HepG2 (cell line): ENCODE measurements around the gene IL15. TPM values are rescaled to one million over a fixed set of nuclear protein-coding genes. Genes with fewer than 3 reads are reported as not detected.

Experiments used
- ATAC-seq: fragments of 200-7000 bp; cut with Tn5 transposase; 3 replicates; pipeline ENCODE4 v1.9.1; 2020; ENCODE audit warnings: mild to moderate bottlenecking, moderate library complexity
- BruUV-seq: library from RNA; stranded (reverse); fragments of 400-500 nt; replicated peaks from 2 replicates; lab custom pipeline; 2021; lab: Mats Ljungman, UMichigan
- CTCF ChIA-PET: fragments of 300-600 bp; formaldehyde crosslinking; extraction: SDS; loops from one replicate; lab custom pipeline; 2021; ENCODE audit warnings: low total read pairs, inconsistent platforms, low intra/inter-chr PET ratio; lab: Yijun Ruan, JAX
- POLR2A ChIA-PET: fragments of 350-600 bp; sonication (Branson Sonifier 250); formaldehyde crosslinking; loops from one replicate; lab custom pipeline; 2020; ENCODE audit warnings: antibody characterized with exemption, inconsistent platforms; lab: Yijun Ruan, JAX
- DNase-seq: peaks from one replicate; pipeline ENCODE4 v3.0.0-alpha.2; 2015; ENCODE audit warnings: low spot score
- FAIRE-seq: peaks from 3 replicates; lab custom pipeline; 2011; peaks lifted over from hg19 to GRCh38; lab: Jason Lieb, UNC
- H2AFZ ChIP-seq: one replicate; pipeline ENCODE4 v1.6.1; 2011; ENCODE audit warnings: low read length, inconsistent platforms
- H3K27ac ChIP-seq: fragments of 300-600 bp; 3 replicates; pipeline ENCODE4 v1.8.0; 2011; ENCODE audit warnings: mixed run types, mild to moderate bottlenecking, mixed read lengths, low read length, inconsistent platforms; ENCODE audit not compliant: insufficient read depth; ENCODE audit errors: extremely low read length
- H3K27me3 ChIP-seq, 2 experiments: fragments of 200-600 bp in 1 of 2; 2 replicates in 1 of 2; 3 replicates in 1 of 2; pipeline versions ENCODE4 v1.6.0 to v1.8.0; 2011; ENCODE audit warnings: low read length in 2 of 2, mild to moderate bottlenecking in 2 of 2, moderate library complexity in 2 of 2, inconsistent platforms in 1 of 2; ENCODE audit not compliant: insufficient read depth in 2 of 2, control insufficient read depth in 1 of 2
- H3K36me3 ChIP-seq, 2 experiments: fragments of 200-600 bp in 1 of 2; replicated peaks in 1 of 2; 2 replicates in 1 of 2; 3 replicates in 1 of 2; pipeline versions ENCODE4 v1.5.1 to v1.8.0; 2011; ENCODE audit warnings: low read length in 2 of 2, inconsistent platforms in 1 of 2; ENCODE audit not compliant: insufficient read depth in 2 of 2, control insufficient read depth in 1 of 2
- H3K4me1 ChIP-seq: 2 replicates; pipeline ENCODE4 v1.5.1; 2012; ENCODE audit warnings: low read length, inconsistent platforms; ENCODE audit not compliant: insufficient read depth
- H3K4me2 ChIP-seq: 2 replicates; pipeline ENCODE4 v1.6.0; 2011; ENCODE audit warnings: low read depth, low read length, inconsistent platforms
- H3K4me3 ChIP-seq, 3 experiments: fragments of 200-600 bp in 1 of 3; sonication (generic), shearing (Covaris generic) in 1 of 3; replicated peaks in 1 of 3; 2 replicates each; pipeline ENCODE4 v1.5.1; 2011 to 2016; ENCODE audit warnings: low read length in 3 of 3, inconsistent platforms in 2 of 3, low read depth in 2 of 3, mild to moderate bottlenecking in 2 of 3, control low read depth in 1 of 3, mixed read lengths in 1 of 3; ENCODE audit not compliant: insufficient read depth in 1 of 3
- H3K79me2 ChIP-seq: one replicate; pipeline ENCODE4 v1.6.1; 2011; ENCODE audit warnings: low read length, inconsistent platforms; ENCODE audit not compliant: insufficient read depth
- H3K9ac ChIP-seq: 2 replicates; pipeline ENCODE4 v1.6.0; 2011; ENCODE audit warnings: mild to moderate bottlenecking, low read depth, low read length, inconsistent platforms; ENCODE audit not compliant: insufficient read depth
- H3K9me3 ChIP-seq: 2 replicates; pipeline ENCODE4 v1.5.1; 2012; ENCODE audit warnings: mild to moderate bottlenecking, low read length
- H4K20me1 ChIP-seq: 2 replicates; pipeline ENCODE4 v1.6.0; 2011; ENCODE audit warnings: inconsistent platforms, mild to moderate bottlenecking, low read length, moderate library complexity; ENCODE audit not compliant: insufficient read depth
- FOXP1 ChIP-seq, 2 experiments: fragments of 450-650 bp in 1 of 2; IDR thresholded peaks; 2 replicates each; pipeline ENCODE4 v1.6.1; 2017 to 2018; ENCODE audit warnings: antibody characterized with exemption in 1 of 2
- FOXP4 ChIP-seq: sonication (generic); formaldehyde crosslinking; IDR thresholded peaks from 2 replicates; pipeline ENCODE4 v1.4.0; 2020; ENCODE audit warnings: missing genetic modification reagents
- GPN1 ChIP-seq: sonication (generic); formaldehyde crosslinking; IDR thresholded peaks from 2 replicates; pipeline ENCODE4 v1.5.1; 2020; ENCODE audit warnings: missing genetic modification reagents, borderline replicate concordance
- MAX ChIP-seq: IDR thresholded peaks from 2 replicates; pipeline ENCODE4 v1.6.1; 2012; ENCODE audit warnings: inconsistent platforms
- NONO ChIP-seq, 2 experiments: fragments of 450-650 bp in 1 of 2; sonication (generic) in 1 of 2; formaldehyde crosslinking in 1 of 2; IDR thresholded peaks in 1 of 2; conservative IDR thresholded peaks in 1 of 2; 2 replicates each; pipeline versions ENCODE4 v1.6.1 to v1.8.0; 2017 to 2022; ENCODE audit warnings: mild to moderate bottlenecking in 1 of 2, missing genetic modification reagents in 1 of 2, moderate library complexity in 1 of 2
- PHF21A ChIP-seq: sonication (generic); formaldehyde crosslinking; IDR thresholded peaks from 2 replicates; pipeline ENCODE4 v1.5.0; 2020; ENCODE audit warnings: mild to moderate bottlenecking, missing genetic modification reagents
- SP140L ChIP-seq: sonication (generic); formaldehyde crosslinking; IDR thresholded peaks from 2 replicates; pipeline ENCODE4 v1.4.0; 2020; ENCODE audit warnings: missing genetic modification reagents, borderline replicate concordance
- ZNF280B ChIP-seq: sonication (generic); formaldehyde crosslinking; IDR thresholded peaks from 2 replicates; pipeline ENCODE4 v1.5.0; 2020; ENCODE audit warnings: missing genetic modification reagents, mild to moderate bottlenecking, borderline replicate concordance
- ZNF629 ChIP-seq: sonication (generic); formaldehyde crosslinking; conservative IDR thresholded peaks from 2 replicates; pipeline ENCODE4 v1.5.0; 2020; ENCODE audit warnings: missing genetic modification reagents
- ZNF710 ChIP-seq: sonication (generic); formaldehyde crosslinking; IDR thresholded peaks from 2 replicates; pipeline ENCODE4 v1.5.0; 2020; ENCODE audit warnings: mild to moderate bottlenecking, missing genetic modification reagents, borderline replicate concordance
- WGBS: methylation state at CpG from one replicate; pipeline ENCODE4 v1.1.6; 2017; ENCODE audit warnings: low lambda C conversion rate; 5-methylcytosine and 5-hydroxymethylcytosine counted together
- in situ Hi-C: cut with HindIII; loops from 2 replicates; pipeline ENCODE4 v1.10.0; 2017; ENCODE audit warnings: low pct_unique_long_range_greater_than_20kb; ENCODE audit not compliant: extremely low pct_ligation_motif_present
- intact Hi-C: fragments of 100-400 bp; cut with micrococcal nuclease; formaldehyde crosslinking; loops from one replicate; pipeline ENCODE4 v1.10.0; 2022; ENCODE audit not compliant: unreplicated experiment
- polyA plus RNA-seq, 8 experiments: library from polyadenylated mRNA; depleted of rRNA in 3 of 8; stranded (reverse) in 7 of 8; unstranded in 1 of 8; fragments of >200 nt; fragmentation: Illumina TruSeq in 4 of 8; extraction: Trizol in 4 of 8; gene quantifications; 2 replicates each; pipeline versions ENCODE4 v1.2.1 to v1.2.3, GENCODE V29; 2011 to 2016; ENCODE audit warnings: low read depth in 4 of 8, missing spikeins in 1 of 8, mixed read lengths in 1 of 8; ENCODE audit not compliant: insufficient read depth in 1 of 8
- total RNA-seq, 5 experiments: library from RNA; depleted of rRNA; stranded (reverse); fragments of >200 nt; fragmentation: Illumina TruSeq; extraction: Trizol; gene quantifications; 2 replicates each; pipeline ENCODE4 v1.2.3, GENCODE V29; 2016; ENCODE audit warnings: low read depth in 1 of 5

IL15 gene
- total and polyA plus RNA-seq, 2 of the 13 experiments (the other 11 are each of a cell fraction or from before 2014, with no cell fraction given) = 0.12 to 0.24 TPM

GRCh38 chr4:141676087-141676670 is 39.8 kb downstream of the IL15 start:
- Histone ChIP-seq H3K9me3 (no peaks in the 10 kb centered on the region), H4K20me1 (no peaks in the 10 kb centered on the region), H3K4me3 (no peak overlapping the region), H3K79me2 (no peaks in the 10 kb centered on the region), H2AFZ (no peak overlapping the region), H3K27ac (no peak overlapping the region), H3K4me1 (no peaks in the 10 kb centered on the region), H3K4me2 (no peak overlapping the region), H3K27me3 (no peaks in the 10 kb centered on the region), H3K9ac (no peak overlapping the region), H3K36me3 (no peaks in the 10 kb centered on the region)
- intact Hi-C loops = no loop called here
- ATAC-seq = no peak
- POLR2A ChIA-PET = no interaction called here
- no TSS peak for BruUV-seq
- WGBS = 3% methylated on average over 3 of the region's 3 CpGs
- DNase-seq = no peak
- CTCF ChIA-PET = no interaction called here
- in situ Hi-C loops = no loop called here
- TF ChIP-seq NONO (IDR thresholded peaks at IDR 0.05) (no peak), NONO (CRISPR knock-in tag; conservative IDR thresholded peaks at IDR 0.05) (no peak), FOXP4 (CRISPR knock-in tag) (no peak), PHF21A (no peak), MAX (no peak), SP140L (CRISPR knock-in tag) (no peak), ZNF629 (CRISPR knock-in tag) (no peak), GPN1 (CRISPR knock-in tag) (no peak), ZNF710 (CRISPR knock-in tag) (no peak), ZNF280B (CRISPR knock-in tag) (no peak), FOXP1 (IDR thresholded peaks at IDR 0.05) (no peak), FOXP1 (CRISPR knock-in tag; IDR thresholded peaks at IDR 0.05) (no peak)
- FAIRE-seq = no peak
